OCI-LY7 (cell line): Measurements from ENCODE around the gene GCAT.

Experiments used
- EZH2phosphoT487 ChIP-seq: fragments of 200-600 bp; sonication (generic); IDR thresholded peaks from 2 replicates; pipeline ENCODE4 v1.6.1; 2018; ENCODE audit warnings: low read depth, borderline replicate concordance, mild to moderate bottlenecking, mixed run types, antibody characterized with exemption, low read length, moderate library complexity, mixed read lengths
- TF ChIP-seq, protein P1 (sequence below): fragments of 200-600 bp; sonication (generic); conservative IDR thresholded peaks from 2 replicates; pipeline ENCODE4 v1.5.1; 2014; ENCODE audit warnings: mild to moderate bottlenecking, antibody characterized with exemption, low read length, moderate library complexity, mixed read lengths

GRCh38 chr22:37848587-37849088 lies 40.9 kb downstream of the GCAT start:
- TF ChIP-seq, protein P1, sequence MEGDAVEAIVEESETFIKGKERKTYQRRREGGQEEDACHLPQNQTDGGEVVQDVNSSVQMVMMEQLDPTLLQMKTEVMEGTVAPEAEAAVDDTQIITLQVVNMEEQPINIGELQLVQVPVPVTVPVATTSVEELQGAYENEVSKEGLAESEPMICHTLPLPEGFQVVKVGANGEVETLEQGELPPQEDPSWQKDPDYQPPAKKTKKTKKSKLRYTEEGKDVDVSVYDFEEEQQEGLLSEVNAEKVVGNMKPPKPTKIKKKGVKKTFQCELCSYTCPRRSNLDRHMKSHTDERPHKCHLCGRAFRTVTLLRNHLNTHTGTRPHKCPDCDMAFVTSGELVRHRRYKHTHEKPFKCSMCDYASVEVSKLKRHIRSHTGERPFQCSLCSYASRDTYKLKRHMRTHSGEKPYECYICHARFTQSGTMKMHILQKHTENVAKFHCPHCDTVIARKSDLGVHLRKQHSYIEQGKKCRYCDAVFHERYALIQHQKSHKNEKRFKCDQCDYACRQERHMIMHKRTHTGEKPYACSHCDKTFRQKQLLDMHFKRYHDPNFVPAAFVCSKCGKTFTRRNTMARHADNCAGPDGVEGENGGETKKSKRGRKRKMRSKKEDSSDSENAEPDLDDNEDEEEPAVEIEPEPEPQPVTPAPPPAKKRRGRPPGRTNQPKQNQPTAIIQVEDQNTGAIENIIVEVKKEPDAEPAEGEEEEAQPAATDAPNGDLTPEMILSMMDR = no peak
- TF ChIP-seq EZH2phosphoT487 = no peak
